GM19455 (cell line): ENCODE data around the gene INTS15.
"Not testable (repeated sequence)": the region's sequence is repeated elsewhere in the genome, so short reads cannot be mapped to it uniquely, and the experiment has no call there.

Source experiments
- ATAC-seq: cut with Tn5 transposase; IDR thresholded peaks from one replicate; pipeline ENCODE4 v1.9.1; 2021; ENCODE audit not compliant: unreplicated experiment

INTS15 gene

GRCh38 chr7:6576867-6577368 lies 12.9 kb upstream of the INTS15 start:
- not testable (repeated sequence) for ATAC-seq

- peak; percentile 97 for ATAC-seq
Measured at GRCh38 chr7:6577369-6578113, 12.3 kb upstream of the INTS15 start, which contains the start of gene ZDHHC4. Gene ZDHHC4 (plus strand): TSS chr7:6577454. CDS start chr7:6580562, 3,108 bp downstream.

GRCh38 chr7:6578114-6579084 lies 11.4 kb upstream of the INTS15 start:
- ATAC-seq = no peak

- ATAC-seq = no peak
Measured at GRCh38 chr7:6579446-6579845, 10.4 kb upstream of the INTS15 start.

GRCh38 chr7:6585746-6586432 lies 3.9 kb upstream of the INTS15 start:
- not testable (repeated sequence) for ATAC-seq

GRCh38 chr7:6588566-6588965 lies 1.3 kb upstream of the INTS15 start:
- no peak for ATAC-seq

- ATAC-seq = no peak
Measured at GRCh38 chr7:6589151-6589828, 531 bp upstream of the INTS15 start.

- ATAC-seq = peak; percentile 1
Measured at GRCh38 chr7:6590645-6591110, 857 bp downstream of the INTS15 start.

- no peak for ATAC-seq
Measured at GRCh38 chr7:6600093-6600492, 10.3 kb downstream of the INTS15 start.

GRCh38 chr7:6604458-6604857 lies 14.6 kb downstream of the INTS15 start:
- no peak for ATAC-seq

- no peak for ATAC-seq
Measured at GRCh38 chr7:6606866-6607583, 17.2 kb downstream of the INTS15 start.

- no peak for ATAC-seq
Measured at GRCh38 chr7:6607651-6608051, 17.8 kb downstream of the INTS15 start.

GRCh38 chr7:6608081-6608480 lies 18.3 kb downstream of the INTS15 start:
- ATAC-seq = no peak

GRCh38 chr7:6608794-6609193 lies 19.0 kb downstream of the INTS15 start:
- ATAC-seq = no peak

- ATAC-seq = no peak
Measured at GRCh38 chr7:6612819-6613218, 23.0 kb downstream of the INTS15 start.

GRCh38 chr7:6613706-6614105 lies 23.9 kb downstream of the INTS15 start:
- no peak for ATAC-seq

- no peak for ATAC-seq
Measured at GRCh38 chr7:6614953-6615722, 25.3 kb downstream of the INTS15 start, which contains the start of gene ZNF853. Gene ZNF853 (plus strand): TSS chr7:6615610. CDS start chr7:6616175, 565 bp downstream.

GRCh38 chr7:6615723-6616555 lies 26.1 kb downstream of the INTS15 start:
- no peak for ATAC-seq
